SKM-1 treated with dmso at 0.1 percent for 144 hours (cell line): Measurements from ENCODE around the gene FGF21.

Experiments used
- DNase-seq: peaks from one replicate; lab custom pipeline; 2025; ENCODE audit not compliant: unreplicated experiment; lab: John Stamatoyannopoulos, UW

The FGF21 gene

DNA sequence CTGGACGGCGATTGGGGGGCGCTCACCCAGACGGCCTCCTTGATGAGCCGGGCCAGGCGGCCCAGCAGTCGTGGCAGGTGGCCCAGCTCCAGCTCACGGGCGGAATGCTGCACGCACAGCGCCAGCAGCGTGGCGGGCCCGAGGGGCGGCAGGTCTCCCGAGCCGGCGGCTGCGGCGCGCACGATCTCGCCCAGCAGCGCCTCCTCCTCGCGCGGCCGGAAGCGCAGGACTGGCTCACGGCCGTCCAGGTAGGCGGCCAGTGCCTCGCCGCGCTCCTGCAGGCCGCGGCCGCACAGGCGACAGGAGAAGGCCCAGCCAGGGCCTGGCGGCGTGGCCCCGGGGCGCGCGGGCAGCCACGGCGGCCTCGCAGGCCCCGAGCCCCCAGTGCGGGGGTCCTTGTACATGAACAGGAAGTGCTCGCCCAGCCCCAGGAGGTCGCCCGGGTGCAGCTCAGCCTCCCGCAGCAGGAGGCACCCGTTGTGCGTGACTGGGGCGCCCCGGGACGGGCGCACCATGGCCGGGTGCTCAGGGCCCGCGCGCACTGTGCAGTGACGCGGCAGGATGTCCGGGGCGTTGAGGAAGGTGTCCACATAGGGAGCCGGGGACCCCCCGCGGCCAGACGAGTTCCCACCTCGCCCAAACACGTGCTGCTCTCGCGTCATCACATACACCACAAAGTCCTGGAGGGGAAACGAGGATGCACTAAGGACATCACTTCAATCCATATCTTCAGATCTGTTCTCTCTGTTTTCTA lies 26.2 kb upstream of the FGF21 start:
- DNase-seq: no peak

- no peak for DNase-seq
Measured at GRCh38 chr19:48731452-48731851, 23.9 kb upstream of the FGF21 start.

- no peak for DNase-seq
Measured at GRCh38 chr19:48734625-48735024, 20.7 kb upstream of the FGF21 start.

- no peak for DNase-seq
Measured at GRCh38 chr19:48735031-48735615, 20.2 kb upstream of the FGF21 start.

DNA sequence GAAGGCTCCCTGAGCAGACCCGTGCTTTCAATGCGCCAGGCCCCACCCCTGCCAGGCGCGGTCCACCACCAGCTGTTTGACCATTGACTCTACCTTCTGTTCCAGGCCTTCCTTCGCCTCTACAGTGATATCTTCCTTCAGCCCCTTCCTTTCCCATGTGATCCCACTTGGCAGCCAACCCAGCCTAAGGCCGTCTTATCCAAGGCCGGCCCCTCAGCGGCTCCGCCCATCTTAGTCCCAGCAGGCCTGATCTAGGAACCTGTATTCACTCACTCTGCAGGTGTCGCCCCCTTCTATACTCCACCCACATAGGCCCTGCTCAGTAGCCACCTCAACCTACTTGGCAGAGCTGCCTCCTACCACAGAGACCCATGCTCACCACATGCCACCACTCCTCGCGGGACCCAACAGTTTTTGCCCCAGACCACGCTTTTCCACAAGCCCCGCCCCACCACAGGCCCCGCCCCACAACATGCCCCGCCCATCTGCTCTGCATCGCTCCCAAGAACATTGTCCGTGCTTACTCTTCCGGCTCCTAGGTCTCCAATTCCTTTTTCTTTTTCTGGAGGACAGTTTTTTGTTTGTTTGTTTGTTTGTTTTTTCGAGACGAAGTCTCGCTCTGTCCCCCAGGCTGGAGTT lies 17.8 kb upstream of the FGF21 start:
- no peak for DNase-seq

DNA sequence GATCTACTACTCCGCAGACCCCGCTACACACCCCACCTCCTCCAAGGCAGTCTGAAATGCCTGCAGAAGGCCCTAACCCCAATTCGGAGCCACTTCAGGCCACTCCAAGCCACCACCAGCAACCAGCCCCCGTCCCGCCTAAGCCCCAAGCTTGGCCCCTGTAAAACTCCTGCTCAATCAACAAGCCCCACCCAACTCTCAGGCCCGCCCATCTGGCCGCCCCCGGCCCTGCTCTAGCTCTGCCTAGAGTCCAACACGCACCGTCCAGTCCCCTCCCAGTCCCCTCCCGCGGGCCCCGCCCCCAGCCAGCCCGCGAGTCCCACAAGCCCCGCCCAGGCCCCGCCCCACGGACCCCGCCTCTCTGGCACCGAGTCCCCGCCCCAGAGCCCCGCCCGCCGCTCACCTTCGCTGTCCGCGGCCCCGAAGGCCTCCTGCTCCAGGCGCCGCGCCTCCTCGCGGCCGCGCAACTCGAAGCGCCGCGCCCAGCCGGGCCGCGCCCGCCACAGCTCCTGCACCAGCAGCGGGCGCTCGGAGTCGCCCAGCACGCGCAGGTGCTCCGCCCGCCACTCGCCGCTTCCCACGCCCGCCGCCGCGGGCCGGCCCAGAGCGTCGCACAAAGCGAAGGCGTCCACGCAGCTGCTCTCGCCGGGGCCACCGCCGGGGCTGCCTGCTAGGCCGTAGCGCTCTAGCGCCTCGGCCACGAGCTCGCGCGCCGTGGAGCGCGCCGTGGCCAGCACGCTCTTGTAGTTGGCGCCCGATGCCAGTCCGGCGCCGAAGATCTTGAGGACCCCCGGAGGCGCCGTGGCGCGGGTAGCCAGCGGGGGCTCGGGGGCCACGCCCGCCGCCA lies 16.5 kb upstream of the FGF21 start:
- DNase-seq: peak; percentile 53

DNA sequence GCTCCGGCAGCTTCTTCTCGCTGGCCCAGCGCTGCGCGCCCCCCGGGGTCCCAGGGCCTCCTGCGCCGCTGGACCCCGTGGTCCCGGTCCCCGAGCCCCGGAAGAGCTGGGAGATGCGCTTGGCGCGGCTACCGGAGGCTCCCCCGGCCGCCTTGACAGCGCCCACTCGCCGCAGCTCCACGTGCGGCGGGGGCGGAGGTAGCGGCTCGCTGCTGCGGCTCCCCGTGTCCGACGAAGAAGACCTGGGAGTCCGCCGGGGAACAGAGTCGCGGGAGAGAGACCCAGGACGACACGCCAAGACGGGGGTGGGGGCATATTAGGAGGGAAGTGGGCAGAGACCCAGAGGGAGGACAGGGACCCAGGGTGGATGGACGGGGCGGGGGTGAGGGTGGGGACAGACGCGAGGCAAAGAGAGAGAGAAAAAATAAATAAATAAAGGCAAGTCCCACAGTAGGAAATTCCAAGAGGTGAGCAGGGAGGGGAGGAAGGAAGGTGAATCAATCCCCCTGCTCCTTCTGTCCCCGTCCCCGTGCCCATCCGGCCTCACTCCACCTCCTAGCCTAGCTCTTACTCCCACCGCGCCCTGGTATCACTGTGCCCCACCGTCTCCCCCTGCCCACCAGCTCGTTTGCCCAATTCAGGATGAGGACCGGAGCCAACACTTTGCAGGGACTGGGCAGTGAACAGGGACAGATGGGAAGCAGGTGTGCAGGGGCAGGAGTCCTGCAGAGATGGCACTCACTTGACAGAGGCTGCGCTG lies 15.7 kb upstream of the FGF21 start:
- DNase-seq: no peak

- no peak for DNase-seq
Measured at GRCh38 chr19:48740164-48740972, 15.0 kb upstream of the FGF21 start, which contains the start of gene RASIP1. Gene RASIP1, minus strand, starts transcription at chr19:48740610. Its CDS starts 328 bp downstream, at chr19:48740282.

DNA sequence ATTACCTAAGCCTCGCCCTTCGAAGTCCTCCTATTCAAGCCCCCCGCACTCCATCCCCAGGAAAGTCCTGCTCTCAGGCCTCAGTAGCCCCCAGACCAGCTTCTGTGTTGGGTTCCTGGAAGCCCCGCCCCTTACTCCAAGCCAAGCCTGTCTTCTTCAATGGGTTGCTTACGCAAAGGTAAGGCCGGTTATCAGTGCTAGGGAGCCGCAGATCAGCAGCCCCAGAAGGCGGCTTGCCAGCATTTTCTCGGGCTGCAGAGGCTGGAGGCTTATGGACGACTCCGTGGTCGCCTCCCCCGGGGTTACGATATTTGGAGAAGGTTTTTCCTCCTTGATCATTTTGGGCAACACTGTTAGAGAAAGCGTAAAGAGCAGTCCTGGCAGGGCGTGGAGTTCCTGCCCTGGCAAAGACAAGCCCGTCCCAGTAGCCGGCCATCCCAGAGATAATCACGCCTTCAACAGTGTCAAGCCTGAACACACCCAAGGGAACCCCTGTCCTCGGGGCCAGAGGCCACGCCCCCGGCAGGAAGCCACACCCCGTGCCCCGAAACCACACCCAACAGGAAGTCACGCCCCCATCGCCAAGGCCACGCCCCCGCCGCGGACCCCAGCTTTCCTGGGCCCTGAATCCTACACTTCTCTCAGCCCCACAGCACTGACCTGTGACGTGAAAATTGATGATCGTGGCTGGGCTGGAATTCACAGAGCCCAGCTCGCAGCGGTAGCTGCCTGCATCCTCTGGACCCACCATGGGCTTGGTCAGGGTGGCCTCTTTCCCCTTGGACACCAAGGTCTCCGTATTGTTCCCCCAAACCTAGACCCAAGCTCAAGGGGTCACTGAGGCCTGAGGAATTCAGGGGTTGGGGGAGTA lies 14.0 kb upstream of the FGF21 start:
- DNase-seq: no peak

DNA sequence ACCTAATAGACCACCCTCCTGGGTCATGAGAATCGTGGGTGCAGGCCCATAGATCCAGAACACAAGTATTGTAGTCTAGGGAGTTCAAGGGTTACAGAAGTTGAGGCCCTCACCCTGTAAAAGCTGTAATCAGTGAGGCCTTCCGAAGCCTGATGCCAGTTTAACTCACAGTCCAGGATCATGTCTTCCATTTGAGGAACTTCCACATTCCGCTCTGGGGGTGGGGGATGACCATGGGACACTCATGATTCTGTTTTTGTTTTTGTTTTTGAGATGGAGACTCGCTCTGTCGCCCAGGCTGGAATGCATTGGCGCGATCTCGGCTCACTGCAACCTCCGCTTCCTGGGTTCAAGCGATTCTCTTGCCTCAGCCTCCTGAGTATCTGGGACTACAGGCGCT lies 13.2 kb upstream of the FGF21 start:
- no peak for DNase-seq

DNA sequence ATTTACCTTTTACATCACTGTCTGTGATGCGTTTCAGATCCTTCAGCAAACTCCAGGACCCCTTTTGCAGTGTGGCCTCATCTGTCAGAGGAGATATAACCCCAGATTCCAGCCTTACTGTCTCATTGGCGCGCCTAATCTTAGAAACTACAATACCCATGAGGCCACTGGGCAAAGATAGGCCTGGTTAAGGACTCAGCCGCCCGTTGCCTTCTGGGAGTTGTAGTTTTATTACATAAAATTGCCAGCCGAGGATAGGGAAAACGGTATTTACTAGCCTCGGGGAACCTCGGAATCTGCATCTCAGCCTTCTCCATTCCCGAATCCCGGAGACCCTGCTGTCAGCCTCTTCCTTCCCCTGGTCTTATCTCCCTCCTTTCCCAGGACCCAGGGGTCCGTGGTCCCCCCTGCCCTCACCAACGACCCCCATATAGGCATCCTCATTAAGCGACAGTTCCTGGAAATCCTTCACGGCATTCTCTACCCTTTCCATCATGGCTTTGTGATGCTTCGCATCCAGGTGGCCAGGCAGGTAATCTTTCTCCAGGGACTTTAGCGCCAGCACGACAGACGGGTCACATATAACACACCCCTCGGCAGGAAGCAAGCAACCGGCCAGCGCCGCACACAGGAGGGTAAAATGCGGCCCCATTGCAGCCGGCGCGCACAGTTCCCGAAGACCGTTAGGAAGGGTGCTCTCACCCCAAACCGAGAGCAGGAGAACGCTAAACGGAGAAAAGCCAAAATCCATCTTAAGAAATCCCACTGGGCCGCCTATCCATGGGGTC lies 9.9 kb upstream of the FGF21 start:
- peak; percentile 26 for DNase-seq

- DNase-seq: no peak
Measured at GRCh38 chr19:48746110-48746509, 9.2 kb upstream of the FGF21 start.

GRCh38 chr19:48746738-48747575 lies 8.4 kb upstream of the FGF21 start, which contains the start of gene IZUMO1:
Gene IZUMO1, minus strand, starts transcription at chr19:48746909. Its CDS starts 1,050 bp downstream, at chr19:48745859.
- peak; percentile 28 for DNase-seq

DNA sequence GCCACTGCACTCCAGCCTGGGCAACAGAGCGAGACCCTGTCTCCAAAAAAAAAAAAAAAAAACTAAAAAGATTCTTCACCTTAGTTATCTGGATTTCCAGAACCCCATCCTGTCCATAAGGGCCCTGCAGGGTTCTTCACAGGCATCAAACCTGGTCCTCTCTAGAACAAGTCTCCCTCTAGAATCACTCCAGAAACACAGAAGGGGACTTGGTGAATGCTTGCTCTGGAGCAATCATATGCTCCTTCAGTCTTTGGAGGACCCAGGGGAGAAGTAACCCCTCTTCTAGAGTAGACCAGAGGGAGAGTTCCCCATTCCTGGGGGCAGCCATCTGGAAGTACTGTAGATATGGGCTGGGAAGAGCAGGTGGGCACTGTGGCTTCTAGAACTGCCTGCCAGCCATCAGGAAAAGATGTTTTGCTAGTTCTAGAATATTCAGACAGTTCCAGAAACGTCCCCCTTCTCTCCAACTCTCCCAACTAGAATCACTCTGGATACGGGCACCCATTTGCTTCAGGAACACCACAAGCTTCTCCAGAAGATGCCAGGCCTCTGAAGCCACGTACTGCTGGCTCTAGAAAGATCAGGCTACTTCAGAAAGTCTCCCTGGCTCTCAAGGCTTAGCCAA lies 5.6 kb upstream of the FGF21 start:
- DNase-seq: no peak

DNA sequence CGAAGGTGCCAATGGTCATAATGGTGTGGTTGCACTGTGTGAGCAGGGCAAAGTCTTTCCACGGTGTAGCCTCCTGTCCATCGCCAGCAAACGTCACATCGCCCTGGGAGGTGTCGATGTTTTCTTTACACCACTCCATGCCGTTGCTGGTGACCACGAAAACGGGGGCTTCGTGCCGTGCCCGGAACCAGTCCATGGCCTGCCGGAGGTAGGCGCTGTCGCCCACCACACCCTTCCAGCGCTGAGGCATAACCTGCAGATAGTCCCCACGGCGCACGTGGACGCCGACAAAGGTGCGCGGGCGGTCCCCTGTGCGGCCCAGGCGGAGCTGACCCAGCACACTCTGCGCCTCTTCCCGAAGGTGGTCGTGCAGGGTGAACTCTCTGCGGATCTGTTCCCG lies 5.0 kb upstream of the FGF21 start:
- DNase-seq: no peak

GRCh38 chr19:48750771-48751504 lies 4.4 kb upstream of the FGF21 start:
- no peak for DNase-seq
